ENCODE data around the gene DUOXA1. TPM values are rescaled to one million over a fixed set of nuclear protein-coding genes. Genes with fewer than 3 reads are reported as not detected.
"Not testable (repeated sequence)": the region's sequence is repeated elsewhere in the genome, so short reads cannot be mapped to it uniquely, and the experiment has no call there.

The DUOXA1 gene
- total and polyA plus RNA-seq, 2 experiments from 2014 or later, result not detected

GRCh38 chr15:45077391-45077790 is 52.3 kb downstream of the DUOXA1 start:
- H3K36me3 Mint-ChIP-seq (ENCODE audit: low read depth); H3K4me2 ChIP-seq; H3K27ac Mint-ChIP-seq: not testable (repeated sequence)

GRCh38 chr15:45075440-45076320 is 54.0 kb downstream of the DUOXA1 start:
- H3K4me1 Mint-ChIP-seq; H3K9me2 ChIP-seq (ENCODE audit: insufficient read depth); H3K9me3 Mint-ChIP-seq; H3K4me1 ChIP-seq (ENCODE audit: insufficient read depth); H3K4me3 ChIP-seq; H2AFZ ChIP-seq; DNase-seq (ENCODE audit: low spot score); H3F3A ChIP-seq (replicated peaks; ENCODE audit: low read depth); H3K27me3 ChIP-seq (ENCODE audit: insufficient read depth); H3K4me3 Mint-ChIP-seq; H3K4me2 ChIP-seq; ATAC-seq; H3K27ac Mint-ChIP-seq; H3K79me2 ChIP-seq (replicated peaks; ENCODE audit: insufficient read depth); H4K20me1 ChIP-seq (replicated peaks; ENCODE audit: insufficient read depth); H3K36me3 Mint-ChIP-seq (ENCODE audit: low read depth); H3K27me3 Mint-ChIP-seq (ENCODE audit: insufficient read depth, low read depth, poor library complexity); H3K36me3 ChIP-seq (ENCODE audit: insufficient read depth); H3K27ac ChIP-seq (ENCODE audit: low read depth): not testable (repeated sequence)

More at GRCh38 chr15:45077391-45077790, 52.3 kb downstream of the DUOXA1 start:
- H3K9me3 Mint-ChIP-seq; H3K27me3 ChIP-seq (ENCODE audit: insufficient read depth); H3K4me1 Mint-ChIP-seq; H3K4me3 Mint-ChIP-seq; ATAC-seq; H3K4me1 ChIP-seq (ENCODE audit: insufficient read depth); H3K9me2 ChIP-seq (ENCODE audit: insufficient read depth); H3K36me3 ChIP-seq (ENCODE audit: insufficient read depth); H4K20me1 ChIP-seq (replicated peaks; ENCODE audit: insufficient read depth); H3K27me3 Mint-ChIP-seq (ENCODE audit: insufficient read depth, low read depth, poor library complexity); DNase-seq (ENCODE audit: low spot score); H3F3A ChIP-seq (replicated peaks; ENCODE audit: low read depth); H3K4me3 ChIP-seq; H2AFZ ChIP-seq; H3K79me2 ChIP-seq (replicated peaks; ENCODE audit: insufficient read depth); H3K27ac ChIP-seq (ENCODE audit: low read depth): not testable (repeated sequence)

- H3K9me3 Mint-ChIP-seq; DNase-seq (ENCODE audit: low spot score); H3F3A ChIP-seq (replicated peaks; ENCODE audit: low read depth); H3K4me2 ChIP-seq; H2AFZ ChIP-seq; ATAC-seq; H4K20me1 ChIP-seq (replicated peaks; ENCODE audit: insufficient read depth); H3K27ac ChIP-seq (ENCODE audit: low read depth); H3K4me1 Mint-ChIP-seq; H3K4me1 ChIP-seq (ENCODE audit: insufficient read depth); H3K36me3 Mint-ChIP-seq (ENCODE audit: low read depth); H3K27me3 Mint-ChIP-seq (ENCODE audit: insufficient read depth, low read depth, poor library complexity); H3K27me3 ChIP-seq (ENCODE audit: insufficient read depth); H3K9me2 ChIP-seq (ENCODE audit: insufficient read depth); H3K36me3 ChIP-seq (ENCODE audit: insufficient read depth); H3K4me3 ChIP-seq; H3K4me3 Mint-ChIP-seq; H3K79me2 ChIP-seq (replicated peaks; ENCODE audit: insufficient read depth); H3K27ac Mint-ChIP-seq: not testable (repeated sequence)
Measured at GRCh38 chr15:45073602-45074001, 56.1 kb downstream of the DUOXA1 start.

GRCh38 chr15:45069942-45070360 is 59.7 kb downstream of the DUOXA1 start:
- not testable (repeated sequence) for ATAC-seq

More at GRCh38 chr15:45069942-45070360, 59.7 kb downstream of the DUOXA1 start:
- H3F3A ChIP-seq (replicated peaks; ENCODE audit: low read depth); DNase-seq (ENCODE audit: low spot score); H3K36me3 ChIP-seq (ENCODE audit: insufficient read depth); H3K4me3 ChIP-seq; H3K4me3 Mint-ChIP-seq; H3K27me3 Mint-ChIP-seq (ENCODE audit: insufficient read depth, low read depth, poor library complexity); H3K4me1 ChIP-seq (ENCODE audit: insufficient read depth); H3K4me1 Mint-ChIP-seq; H3K27me3 ChIP-seq (ENCODE audit: insufficient read depth); H3K4me2 ChIP-seq; H3K27ac ChIP-seq (ENCODE audit: low read depth); H3K9me3 Mint-ChIP-seq; H3K27ac Mint-ChIP-seq; H4K20me1 ChIP-seq (replicated peaks; ENCODE audit: insufficient read depth); H2AFZ ChIP-seq; H3K9me2 ChIP-seq (ENCODE audit: insufficient read depth); H3K79me2 ChIP-seq (replicated peaks; ENCODE audit: insufficient read depth): not testable (repeated sequence)
- H3K36me3 Mint-ChIP-seq (ENCODE audit: low read depth), result peaks cover 18% of the 10 kb centered on the region

Other genes starting within 250 kb of the DUOXA1 start
- not detected in 2 replicates for gene TERB2, start 173.2 kb downstream of the DUOXA1 start, total RNA-seq (2014; rRNA removed; shearing (Covaris generic))
- gene TERB2, start 173.2 kb downstream of the DUOXA1 start, polyA plus RNA-seq (2016; fragmentation: Nextera tagmentation; extraction: Ambion mirVana), result not detected in 2 replicates
- 55.0 and 57.2 TPM in 2 replicates for gene SORD, start 106.7 kb downstream of the DUOXA1 start, total RNA-seq (2014; rRNA removed; shearing (Covaris generic))
- 11.3 and 12.5 TPM in 2 replicates for gene SORD, start 106.7 kb downstream of the DUOXA1 start, polyA plus RNA-seq (2016; fragmentation: Nextera tagmentation; extraction: Ambion mirVana)
- gene DUOX2, start 15.7 kb downstream of the DUOXA1 start, total RNA-seq (2014; rRNA removed; shearing (Covaris generic)), result not detected in 2 replicates
- not detected in 2 replicates for gene DUOX2, start 15.7 kb downstream of the DUOXA1 start, polyA plus RNA-seq (2016; fragmentation: Nextera tagmentation; extraction: Ambion mirVana)
- gene DUOXA2, start 15.6 kb downstream of the DUOXA1 start, total RNA-seq (2014; rRNA removed; shearing (Covaris generic)), result not detected in 2 replicates
- not detected in 2 replicates for gene DUOXA2, start 15.6 kb downstream of the DUOXA1 start, polyA plus RNA-seq (2016; fragmentation: Nextera tagmentation; extraction: Ambion mirVana)
- gene DUOX1, start 115 bp upstream of the DUOXA1 start, total RNA-seq (2014; rRNA removed; shearing (Covaris generic)), result 0.69 and 2.1 TPM in 2 replicates
- 0.66 and 0.73 TPM in 2 replicates for gene DUOX1, start 115 bp upstream of the DUOXA1 start, polyA plus RNA-seq (2016; fragmentation: Nextera tagmentation; extraction: Ambion mirVana)
- 15.1 and 15.6 TPM in 2 replicates for gene SHF, start 58.1 kb upstream of the DUOXA1 start, total RNA-seq (2014; rRNA removed; shearing (Covaris generic))
- gene SHF, start 58.1 kb upstream of the DUOXA1 start, polyA plus RNA-seq (2016; fragmentation: Nextera tagmentation; extraction: Ambion mirVana), result 5.8 and 6.6 TPM in 2 replicates
- gene SLC28A2, start 122.4 kb upstream of the DUOXA1 start, total RNA-seq (2014; rRNA removed; shearing (Covaris generic)), result not detected in 2 replicates
- gene SLC28A2, start 122.4 kb upstream of the DUOXA1 start, polyA plus RNA-seq (2016; fragmentation: Nextera tagmentation; extraction: Ambion mirVana), result 0.14 and 0.18 TPM in 2 replicates
- 17.5 and 21.6 TPM in 2 replicates for gene GATM, start 248.7 kb upstream of the DUOXA1 start, total RNA-seq (2014; rRNA removed; shearing (Covaris generic))
- gene GATM, start 248.7 kb upstream of the DUOXA1 start, polyA plus RNA-seq (2016; fragmentation: Nextera tagmentation; extraction: Ambion mirVana), result 8.5 and 9.1 TPM in 2 replicates